ENCODE results near the gene PLK3.

The PLK3 gene

GRCh38 chr1:44827197-44828002 is 27.2 kb downstream of the PLK3 start:
- DNase-seq (ENCODE audit: low read depth): no peak
- no peak for TF ChIP-seq CTCF (conservative IDR thresholded peaks at IDR 0.05; ENCODE audit: control insufficient read depth, insufficient read depth, low read depth, low read length)
- no peak overlapping the region for H3K4me3 ChIP-seq (ENCODE audit: control insufficient read depth, low read depth, low read length)

GRCh38 chr1:44828003-44828651 is 27.9 kb downstream of the PLK3 start:
- no peak for TF ChIP-seq CTCF (conservative IDR thresholded peaks at IDR 0.05; ENCODE audit: control insufficient read depth, insufficient read depth, low read depth, low read length)
- DNase-seq (ENCODE audit: low read depth): no peak
- no peak overlapping the region for H3K4me3 ChIP-seq (ENCODE audit: control insufficient read depth, low read depth, low read length)

DNA sequence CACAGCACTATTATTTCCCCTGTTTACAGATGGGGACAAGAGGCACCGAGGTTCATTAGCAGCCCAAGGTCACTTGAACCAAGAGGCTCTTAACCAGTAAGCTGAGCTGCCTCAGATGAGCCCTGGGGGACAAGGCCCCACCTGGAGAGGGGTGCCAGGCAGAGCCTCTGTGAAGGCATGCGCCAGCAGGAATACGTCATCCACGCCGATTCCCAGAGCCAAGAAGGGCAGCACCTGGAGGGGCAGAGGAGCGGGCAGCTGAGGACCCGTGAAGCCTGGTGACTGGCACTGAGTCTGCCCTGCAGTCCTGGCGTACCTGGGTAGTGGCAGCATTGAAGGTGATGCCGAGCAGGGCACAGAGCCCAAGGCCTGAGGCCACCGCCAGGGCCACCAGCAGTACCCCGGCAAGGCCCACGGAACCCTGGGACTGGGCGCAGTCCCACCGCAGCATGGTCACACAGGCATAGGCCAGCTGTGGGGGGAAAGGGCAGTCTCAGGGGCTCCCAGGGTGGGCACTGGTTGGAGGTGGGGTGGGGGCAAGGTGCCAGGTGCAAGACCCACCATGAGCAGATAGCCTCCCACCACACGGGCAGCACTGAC is 28.8 kb downstream of the PLK3 start:
- no peak overlapping the region for H3K4me3 ChIP-seq (ENCODE audit: control insufficient read depth, low read depth, low read length)
- no peak for DNase-seq (ENCODE audit: low read depth)
- no peak for TF ChIP-seq CTCF (conservative IDR thresholded peaks at IDR 0.05; ENCODE audit: control insufficient read depth, insufficient read depth, low read depth, low read length)

GRCh38 chr1:44829506-44830384 is 29.6 kb downstream of the PLK3 start:
- no peak for DNase-seq (ENCODE audit: low read depth)
- TF ChIP-seq CTCF (conservative IDR thresholded peaks at IDR 0.05; ENCODE audit: control insufficient read depth, insufficient read depth, low read depth, low read length): no peak
- H3K4me3 ChIP-seq (ENCODE audit: control insufficient read depth, low read depth, low read length): no peak overlapping the region

DNA sequence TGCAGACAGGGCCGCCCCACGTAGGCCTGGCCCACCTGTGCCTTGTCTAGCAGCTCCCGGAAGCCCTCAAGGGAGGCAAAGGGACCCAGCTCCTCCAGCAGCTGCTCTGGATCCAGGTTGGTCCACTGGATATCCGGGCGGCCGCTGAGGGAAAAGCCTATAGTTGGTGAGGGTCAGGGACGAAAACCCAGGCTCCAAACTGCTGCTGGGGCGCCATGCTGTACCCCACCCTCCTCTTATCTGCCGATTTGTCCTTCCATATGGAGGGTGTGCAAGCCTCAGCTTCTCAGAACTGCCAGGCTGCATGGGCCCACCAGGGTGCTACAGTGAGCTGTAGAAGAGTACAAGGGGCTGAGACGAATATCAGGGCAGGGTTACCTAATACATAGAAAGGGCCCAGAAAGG is 30.7 kb downstream of the PLK3 start:
- H3K4me3 ChIP-seq (ENCODE audit: control insufficient read depth, low read depth, low read length): no peak overlapping the region
- TF ChIP-seq CTCF (conservative IDR thresholded peaks at IDR 0.05; ENCODE audit: control insufficient read depth, insufficient read depth, low read depth, low read length): no peak
- no peak for DNase-seq (ENCODE audit: low read depth)

GRCh38 chr1:44831516-44831915 is 31.3 kb downstream of the PLK3 start:
- no peak for TF ChIP-seq CTCF (conservative IDR thresholded peaks at IDR 0.05; ENCODE audit: control insufficient read depth, insufficient read depth, low read depth, low read length)
- DNase-seq (ENCODE audit: low read depth): no peak
- H3K4me3 ChIP-seq (ENCODE audit: control insufficient read depth, low read depth, low read length): no peak overlapping the region
